B cell (primary cell): ENCODE data around the gene CDC25A. TPM values are rescaled to one million over a fixed set of nuclear protein-coding genes. Genes with fewer than 3 reads are reported as not detected.

Experiments used
- ATAC-seq: fragments of 200-7000 bp; cut with Tn5 transposase; one replicate; pipeline ENCODE4 v1.10.0; 2021; ENCODE audit warnings: low read depth, mild to moderate bottlenecking, moderate number of reproducible peaks, moderate library complexity
- CTCF ChIA-PET: fragments of 350-600 bp; sonication (Branson Sonifier 250); formaldehyde crosslinking; loops from one replicate; lab custom pipeline; 2021; ENCODE audit warnings: antibody characterized with exemption, inconsistent platforms; lab: Charles Lee
- POLR2A ChIA-PET: fragments of 350-600 bp; sonication (Branson Sonifier 250); formaldehyde crosslinking; loops from one replicate; lab custom pipeline; 2021; ENCODE audit warnings: antibody characterized with exemption; lab: Charles Lee
- DNase-seq: peaks from one replicate; pipeline ENCODE4 v3.0.0; 2013
- H2AFZ ChIP-seq: 2 replicates; pipeline ENCODE4 v1.6.1; 2012; ENCODE audit warnings: mild to moderate bottlenecking, low read depth, low read length; ENCODE audit not compliant: insufficient read depth, poor library complexity, severe bottlenecking
- H3K27ac ChIP-seq, 2 donors: 1 replicate in 1 of 2; 2 replicates in 1 of 2; pipeline ENCODE4 v1.5.1; 2012 to 2013; ENCODE audit warnings: low read length in 2 of 2, mild to moderate bottlenecking in 2 of 2, moderate library complexity in 1 of 2
- H3K27me3 ChIP-seq, 4 experiments: fragments of 200-600 bp in 1 of 4; sonication (generic) in 1 of 4; replicated peaks in 1 of 4; 1 replicate in 2 of 4; 2 replicates in 2 of 4; pipeline versions ENCODE4 v1.6.1 to v1.7.0; 2013 to 2016; ENCODE audit warnings: low read length in 3 of 4, mild to moderate bottlenecking in 2 of 4, mixed read lengths in 1 of 4, moderate library complexity in 1 of 4; ENCODE audit not compliant: insufficient read depth in 4 of 4, control insufficient read depth in 3 of 4; ENCODE audit errors: control extremely low read depth in 1 of 4
- H3K36me3 ChIP-seq, 2 experiments: replicated peaks in 1 of 2; 1 replicate in 1 of 2; 2 replicates in 1 of 2; pipeline versions ENCODE4 v1.6.1 to v1.7.1; 2013; ENCODE audit warnings: low read length in 1 of 2; ENCODE audit not compliant: insufficient read depth in 2 of 2, control insufficient read depth in 1 of 2; ENCODE audit errors: control extremely low read depth in 1 of 2, extremely low read depth in 1 of 2
- H3K4me1 ChIP-seq, 2 donors: fragments of 200-600 bp in 1 of 2; sonication (generic) in 1 of 2; 1 replicate in 1 of 2; 2 replicates in 1 of 2; pipeline versions ENCODE4 v1.5.1 to v1.6.1; 2013 to 2017; ENCODE audit warnings: low read length in 2 of 2; ENCODE audit not compliant: control insufficient read depth in 2 of 2, insufficient read depth in 2 of 2
- H3K4me2 ChIP-seq: replicated peaks from 2 replicates; pipeline ENCODE3; 2012; ENCODE audit warnings: mild to moderate bottlenecking, low read depth, low read length; ENCODE audit not compliant: poor library complexity, severe bottlenecking
- H3K4me3 ChIP-seq, 5 experiments: fragments of 200-600 bp in 1 of 5; sonication (generic) in 1 of 5; 1 replicate in 3 of 5; 2 replicates in 2 of 5; pipeline versions ENCODE4 v1.5.1 to v1.7.0; 2011 to 2016; ENCODE audit warnings: low read length in 4 of 5, mild to moderate bottlenecking in 4 of 5, low read depth in 2 of 5, control low read depth in 1 of 5, moderate library complexity in 1 of 5; ENCODE audit not compliant: insufficient read depth in 1 of 5; ENCODE audit errors: control extremely low read depth in 1 of 5, extremely low read depth in 1 of 5
- H3K79me2 ChIP-seq: fragments of 200-600 bp; sonication (generic); one replicate; pipeline ENCODE4 v1.6.0; 2016; ENCODE audit warnings: low read length; ENCODE audit not compliant: control insufficient read depth, insufficient read depth
- H3K9ac ChIP-seq: fragments of 200-600 bp; sonication (generic); 2 replicates; pipeline ENCODE4 v1.6.1; 2017; ENCODE audit warnings: mild to moderate bottlenecking, low read length, moderate library complexity
- H3K9me3 ChIP-seq, 3 donors: one replicate each; pipeline versions ENCODE4 v1.6.1 to v1.7.1; 2013; ENCODE audit warnings: low read length in 2 of 3; ENCODE audit not compliant: control insufficient read depth in 2 of 3, insufficient read depth in 1 of 3; ENCODE audit errors: control extremely low read depth in 1 of 3
- H4K20me1 ChIP-seq: 2 replicates; pipeline ENCODE4 v1.6.0; 2012; ENCODE audit warnings: mild to moderate bottlenecking, low read length; ENCODE audit not compliant: insufficient read depth, control insufficient read depth, poor library complexity, severe bottlenecking
- H3K27ac Mint-ChIP-seq: one replicate; pipeline ENCODE4 v1.8.0; 2021; ENCODE audit warnings: mixed read lengths
- H3K27me3 Mint-ChIP-seq: one replicate; pipeline ENCODE4 v1.8.0; 2021; ENCODE audit warnings: mixed read lengths
- H3K4me1 Mint-ChIP-seq: one replicate; pipeline ENCODE4 v1.8.0; 2021; ENCODE audit warnings: mixed read lengths
- H3K4me3 Mint-ChIP-seq: one replicate; pipeline ENCODE4 v1.8.0; 2021; ENCODE audit warnings: mixed read lengths
- H3K9me3 Mint-ChIP-seq: one replicate; pipeline ENCODE4 v1.8.0; 2022; ENCODE audit warnings: mixed read lengths; ENCODE audit not compliant: insufficient read depth
- CTCF ChIP-seq: fragments of 200-600 bp; IDR thresholded peaks from one replicate; pipeline ENCODE4 v1.8.0; 2022; ENCODE audit warnings: antibody characterized with exemption, mild to moderate bottlenecking
- EZH2 ChIP-seq: IDR thresholded peaks from 2 replicates; pipeline ENCODE4 v1.6.1; 2012; ENCODE audit warnings: borderline replicate concordance, low read depth, mild to moderate bottlenecking, moderate library complexity, low read length; ENCODE audit not compliant: insufficient read depth, poor library complexity, severe bottlenecking
- WGBS: methylation state at CpG from one replicate; pipeline ENCODE4 v1.1.5; 2013; ENCODE audit warnings: missing lambda C conversion rate; ENCODE audit not compliant: insufficient coverage; 5-methylcytosine and 5-hydroxymethylcytosine counted together
- intact Hi-C: fragments of 100-400 bp; cut with micrococcal nuclease; formaldehyde crosslinking; loops from one replicate; pipeline ENCODE4 v1.10.0; 2022
- polyA plus RNA-seq: library from polyadenylated mRNA; depleted of rRNA; stranded (reverse); fragments of >200 nt; gene quantifications from 2 replicates; pipeline ENCODE4 v1.2.3, GENCODE V29; 2012
- total RNA-seq, 2 donors: library from RNA; stranded (reverse); fragments of 120-200 nt in 1 of 2; gene quantifications; 1 replicate in 1 of 2; 2 replicates in 1 of 2; pipeline versions ENCODE4 v1.2.3 to v1.2.4, GENCODE V29; 2013 to 2022

The CDC25A gene
- total and polyA plus RNA-seq, 2 donors (not counting 1 experiment from before 2014, with no cell fraction given) = 0.07 to 0.27 TPM

- ChIA-PET CTCF (interaction anchor here (0.5 to 1.6 kb wide), 3 partner anchors 166 to 321 kb away, joined by 3 to 9 read pairs (median 3); no protein-coding TSS in a partner anchor), POLR2A (interaction anchor here (0.6 to 1.3 kb wide), 3 partner anchors 53 to 846 kb away, joined by 3 to 6 read pairs (median 3); partner anchors contain the start of gene ZNF589)
- H3K4me3 ChIP-seq = peak overlapping the region; percentile 51 to 96 (median 76)
- Mint-ChIP-seq H3K4me1 (peaks cover 15% of the 10 kb centered on the region), H3K4me3 (peak overlapping the region; percentile 94), H3K27me3 (peaks cover 17% of the 10 kb centered on the region), H3K9me3 (no peaks in the 10 kb centered on the region), H3K27ac (no peak overlapping the region)
- DNase-seq (peak; percentile 50), ATAC-seq (no peak)
- peaks cover 4% of the 10 kb centered on the region for H3K79me2 ChIP-seq
- H3K36me3 ChIP-seq = no peaks in the 10 kb centered on the region
- under 1% methylated on average over 87 of the region's 87 CpGs for WGBS
- no peaks in the 10 kb centered on the region for H4K20me1 ChIP-seq
- intact Hi-C loops = loop anchor here (1.0 to 5.0 kb wide), 5 partner anchors 54 to 370 kb away; partner anchors contain the start of genes CCDC51, NME6, PFKFB4 and TMA7
- no peak overlapping the region for H3K27ac ChIP-seq
- peak overlapping the region; percentile 92 for H3K9ac ChIP-seq
- peaks cover 12 to 15% of the 10 kb centered on the region in 2 donors for H3K4me1 ChIP-seq
- no peak for TF ChIP-seq EZH2
- TF ChIP-seq CTCF = no peak
- peak overlapping the region; percentile 94 for H2AFZ ChIP-seq
- peak overlapping the region; percentile 100 for H3K4me2 ChIP-seq
- peaks cover 0 to 19% (median 8%) of the 10 kb centered on the region in 4 experiments for H3K27me3 ChIP-seq
- H3K9me3 ChIP-seq = no peaks in the 10 kb centered on the region
Observed at GRCh38 chr3:48187579-48188265, 495 bp downstream of the CDC25A start.

GRCh38 chr3:48187301-48187578 is 977 bp downstream of the CDC25A start:
- Histone ChIP-seq H4K20me1 (no peaks in the 10 kb centered on the region), H3K79me2 (peaks cover 4% of the 10 kb centered on the region), H3K9ac (peak overlapping the region; percentile 92), H3K9me3 (no peaks in the 10 kb centered on the region), H3K4me1 (peaks cover 12 to 15% of the 10 kb centered on the region in 2 donors), H3K27me3 (peaks cover 0 to 19% (median 8%) of the 10 kb centered on the region in 4 experiments), H3K4me2 (peak overlapping the region; percentile 100), H3K27ac (no peak overlapping the region), H2AFZ (peak overlapping the region; percentile 94), H3K36me3 (no peaks in the 10 kb centered on the region), H3K4me3 (peak overlapping the region in 4 of 5 experiments; percentile 40 to 96 (median 78))
- peaks cover 17% of the 10 kb centered on the region for H3K27me3 Mint-ChIP-seq
- DNase-seq = no peak
- H3K9me3 Mint-ChIP-seq = no peaks in the 10 kb centered on the region
- no peak overlapping the region for H3K27ac Mint-ChIP-seq
- intact Hi-C loops = loop anchor here (5.0 kb wide), 2 partner anchors 255 to 370 kb away; partner anchors contain the start of genes CCDC51, PFKFB4 and TMA7
- TF ChIP-seq CTCF (no peak), EZH2 (no peak)
- POLR2A ChIA-PET = no interaction called here
- peaks cover 15% of the 10 kb centered on the region for H3K4me1 Mint-ChIP-seq
- CTCF ChIA-PET = interaction anchor here (0.6 kb wide), 1 partner anchor 166 kb away, joined by 3 read pairs; no protein-coding TSS in a partner anchor
- no peak for ATAC-seq
- peak overlapping the region; percentile 86 for H3K4me3 Mint-ChIP-seq
- WGBS = 18% methylated on average over 8 of the region's 8 CpGs
